Midbrain (tissue), 1 donor: ENCODE results near the gene UPK3BL1.
"Not testable (repeated sequence)": the region's sequence is repeated elsewhere in the genome, so short reads cannot be mapped to it uniquely, and the experiment has no call there.

Experiments
- DNase-seq: peaks from one replicate; lab custom pipeline; 2025; lab: John Stamatoyannopoulos, UW

Gene UPK3BL1

GRCh38 chr7:102642691-102643090 lies at the start of gene UPK3BL1:
UPK3BL1 (minus strand) TSS chr7:102642791; CDS start chr7:102642741, 50 bp downstream.
- not testable (repeated sequence) for DNase-seq

GRCh38 chr7:102690602-102691001 lies 48.0 kb upstream of the UPK3BL1 start:
- not testable (repeated sequence) for DNase-seq

- not testable (repeated sequence) for DNase-seq
Observed at GRCh38 chr7:102689436-102690282, 47.1 kb upstream of the UPK3BL1 start.

- not testable (repeated sequence) for DNase-seq
Observed at GRCh38 chr7:102688299-102689036, 45.9 kb upstream of the UPK3BL1 start.

GRCh38 chr7:102682560-102682959 lies 40.0 kb upstream of the UPK3BL1 start:
- not testable (repeated sequence) for DNase-seq

- DNase-seq = not testable (repeated sequence)
Observed at GRCh38 chr7:102680780-102681179, 38.2 kb upstream of the UPK3BL1 start.

- not testable (repeated sequence) for DNase-seq
Observed at GRCh38 chr7:102675545-102675944, 33.0 kb upstream of the UPK3BL1 start.

- DNase-seq = not testable (repeated sequence)
Observed at GRCh38 chr7:102673447-102674067, 31.0 kb upstream of the UPK3BL1 start.

GRCh38 chr7:102671956-102672307 lies 29.3 kb upstream of the UPK3BL1 start:
- DNase-seq = not testable (repeated sequence)

GRCh38 chr7:102671166-102671955 lies 28.8 kb upstream of the UPK3BL1 start, which contains the start of gene POLR2J2:
POLR2J2 (minus strand) TSS chr7:102671663; CDS start chr7:102671601, 62 bp downstream.
- DNase-seq = not testable (repeated sequence)

- DNase-seq = not testable (repeated sequence)
Observed at GRCh38 chr7:102667523-102667922, 24.9 kb upstream of the UPK3BL1 start.

- not testable (repeated sequence) for DNase-seq
Observed at GRCh38 chr7:102666850-102667249, 24.3 kb upstream of the UPK3BL1 start.

GRCh38 chr7:102664765-102665164 lies 22.2 kb upstream of the UPK3BL1 start:
- DNase-seq = not testable (repeated sequence)

GRCh38 chr7:102649924-102650323 lies 7.3 kb upstream of the UPK3BL1 start, which contains the start of gene SPDYE2B:
SPDYE2B (plus strand) TSS chr7:102650319; CDS start chr7:102652349, 2,030 bp downstream.
- DNase-seq = not testable (repeated sequence)

GRCh38 chr7:102647813-102648212 lies 5.2 kb upstream of the UPK3BL1 start:
- not testable (repeated sequence) for DNase-seq

- not testable (repeated sequence) for DNase-seq
Observed at GRCh38 chr7:102643404-102643803, 813 bp upstream of the UPK3BL1 start.

- not testable (repeated sequence) for DNase-seq
Observed at GRCh38 chr7:102638848-102639247, 3.7 kb downstream of the UPK3BL1 start.

GRCh38 chr7:102636956-102637355 lies 5.6 kb downstream of the UPK3BL1 start:
- not testable (repeated sequence) for DNase-seq

- DNase-seq = not testable (repeated sequence)
Observed at GRCh38 chr7:102635354-102635753, 7.2 kb downstream of the UPK3BL1 start.

- DNase-seq = not testable (repeated sequence)
Observed at GRCh38 chr7:102634299-102634698, 8.3 kb downstream of the UPK3BL1 start.

GRCh38 chr7:102630622-102631021 lies 12.0 kb downstream of the UPK3BL1 start:
- DNase-seq = not testable (repeated sequence)
